ENCODE results near the gene ADISSP.

DNA sequence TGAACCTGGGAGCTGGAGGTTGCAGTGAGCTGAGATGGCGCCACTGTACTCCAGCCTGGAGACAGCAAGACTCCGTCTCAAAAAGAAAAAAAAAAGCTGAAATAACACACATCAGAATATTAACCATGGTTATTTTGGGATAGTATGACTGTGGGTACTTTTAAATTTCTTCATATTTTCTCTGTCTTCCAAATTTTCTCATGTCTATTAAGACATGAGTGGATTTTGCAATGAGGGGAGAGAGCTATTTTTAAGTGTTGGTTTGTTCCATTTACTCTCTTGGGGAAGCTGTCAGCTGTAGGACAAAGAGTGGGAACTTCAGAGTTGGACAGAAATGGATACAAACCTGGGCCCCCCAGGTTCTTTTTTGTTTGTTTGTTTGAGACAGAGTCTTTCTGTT is 10.3 kb downstream of the ADISSP start:
- TF ChIP-seq ZNF274 (IDR thresholded peaks at IDR 0.05; ENCODE audit: low read depth, low read length) = no peak
- no peak for TF ChIP-seq POLR2A (IDR thresholded peaks at IDR 0.05; ENCODE audit: borderline replicate concordance, extremely low read depth, insufficient read depth, insufficient read length)
- TF ChIP-seq, protein P1, sequence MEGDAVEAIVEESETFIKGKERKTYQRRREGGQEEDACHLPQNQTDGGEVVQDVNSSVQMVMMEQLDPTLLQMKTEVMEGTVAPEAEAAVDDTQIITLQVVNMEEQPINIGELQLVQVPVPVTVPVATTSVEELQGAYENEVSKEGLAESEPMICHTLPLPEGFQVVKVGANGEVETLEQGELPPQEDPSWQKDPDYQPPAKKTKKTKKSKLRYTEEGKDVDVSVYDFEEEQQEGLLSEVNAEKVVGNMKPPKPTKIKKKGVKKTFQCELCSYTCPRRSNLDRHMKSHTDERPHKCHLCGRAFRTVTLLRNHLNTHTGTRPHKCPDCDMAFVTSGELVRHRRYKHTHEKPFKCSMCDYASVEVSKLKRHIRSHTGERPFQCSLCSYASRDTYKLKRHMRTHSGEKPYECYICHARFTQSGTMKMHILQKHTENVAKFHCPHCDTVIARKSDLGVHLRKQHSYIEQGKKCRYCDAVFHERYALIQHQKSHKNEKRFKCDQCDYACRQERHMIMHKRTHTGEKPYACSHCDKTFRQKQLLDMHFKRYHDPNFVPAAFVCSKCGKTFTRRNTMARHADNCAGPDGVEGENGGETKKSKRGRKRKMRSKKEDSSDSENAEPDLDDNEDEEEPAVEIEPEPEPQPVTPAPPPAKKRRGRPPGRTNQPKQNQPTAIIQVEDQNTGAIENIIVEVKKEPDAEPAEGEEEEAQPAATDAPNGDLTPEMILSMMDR (IDR thresholded peaks at IDR 0.05 in 2 of 3, conservative IDR thresholded peaks at IDR 0.05 in 1 of 3; ENCODE audit: borderline replicate concordance in 1 of 3, insufficient read depth in 1 of 3, low read depth in 2 of 3, low read length in 2 of 3) = no peak
- no peak for TF ChIP-seq EZH2phosphoT487 (IDR thresholded peaks at IDR 0.05; ENCODE audit: borderline replicate concordance)

Data from HCT116 (cell line).